Fibroblast of mammary gland (primary cell): ENCODE data around the gene TUBGCP6.

Experiments used
- DNase-seq: peaks from one replicate; pipeline ENCODE4 v3.0.0-alpha.2; 2010; ENCODE audit warnings: low read depth
- H3K4me3 ChIP-seq: 2 replicates; pipeline ENCODE4 v1.5.1; 2011; ENCODE audit warnings: low read depth, mild to moderate bottlenecking, low read length, moderate library complexity; ENCODE audit not compliant: control insufficient read depth
- CTCF ChIP-seq: conservative IDR thresholded peaks from 2 replicates; pipeline ENCODE4 v1.5.1; 2011; ENCODE audit warnings: low read depth, low read length, inconsistent platforms; ENCODE audit not compliant: control insufficient read depth, insufficient read depth

TUBGCP6 gene

GRCh38 chr22:50258361-50259292 lies 13.8 kb upstream of the TUBGCP6 start:
- TF ChIP-seq CTCF, result no peak
- no peak overlapping the region for H3K4me3 ChIP-seq
- DNase-seq, result no peak

- no peak for TF ChIP-seq CTCF
- DNase-seq, result no peak
- no peak overlapping the region for H3K4me3 ChIP-seq
These were observed 12.9 kb upstream of the TUBGCP6 start for GRCh38 chr22:50257451-50258360.

DNA sequence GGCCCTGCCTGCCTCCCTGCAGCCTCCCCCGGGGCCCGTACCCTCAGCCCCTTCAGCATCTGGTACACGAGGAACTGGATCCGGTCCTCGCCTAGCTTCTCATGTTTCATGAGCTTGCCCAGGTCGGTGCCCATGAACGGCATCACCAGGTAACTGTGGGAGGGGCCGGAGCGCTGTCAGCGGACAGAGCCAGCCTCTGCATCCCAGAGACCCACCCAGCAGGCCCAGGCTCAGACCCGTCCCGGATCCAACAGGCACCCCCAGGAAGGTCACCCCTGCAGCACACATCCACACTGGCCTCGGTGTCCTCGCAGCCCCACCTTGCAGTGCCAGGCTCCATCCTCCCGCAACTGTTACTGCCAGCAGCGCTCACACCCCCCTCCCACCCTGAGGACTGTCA lies 12.2 kb upstream of the TUBGCP6 start:
- no peak overlapping the region for H3K4me3 ChIP-seq
- TF ChIP-seq CTCF, result no peak
- no peak for DNase-seq

- no peak overlapping the region for H3K4me3 ChIP-seq
- no peak for DNase-seq
- TF ChIP-seq CTCF, result no peak
These were observed 11.5 kb upstream of the TUBGCP6 start for GRCh38 chr22:50256258-50256862.

DNA sequence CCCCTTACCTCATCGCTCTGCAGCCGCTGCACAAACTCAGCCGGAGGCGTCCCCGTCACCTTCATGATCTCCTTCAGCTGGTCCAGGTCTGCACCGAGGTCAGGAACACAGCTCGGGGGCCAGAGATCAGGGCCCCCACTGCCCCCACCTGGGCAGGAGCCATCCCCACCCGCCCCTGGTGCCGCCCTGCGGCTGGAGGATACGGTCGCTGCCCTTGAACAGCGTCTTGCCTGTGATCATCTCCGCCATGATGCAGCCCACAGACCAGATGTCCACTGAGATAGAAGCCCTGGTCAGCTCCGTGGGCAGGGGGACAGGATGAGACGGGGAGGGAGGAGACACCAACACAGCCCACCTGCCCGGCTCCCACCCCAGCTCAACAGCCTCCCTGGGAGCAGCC lies 10.8 kb upstream of the TUBGCP6 start:
- H3K4me3 ChIP-seq, result no peak overlapping the region
- DNase-seq, result no peak
- TF ChIP-seq CTCF, result no peak

- no peak for TF ChIP-seq CTCF
- H3K4me3 ChIP-seq, result no peak overlapping the region
- no peak for DNase-seq
These were observed 10.3 kb upstream of the TUBGCP6 start for GRCh38 chr22:50255099-50255498.
